Astrocyte (in vitro differentiated cells and primary cell): ENCODE measurements around the gene KBTBD4. TPM values are rescaled to one million over a fixed set of nuclear protein-coding genes. Genes with fewer than 3 reads are reported as not detected.

Experiments
- DNase-seq: peaks from one replicate; pipeline ENCODE4 v3.0.0-alpha.2; 2010; ENCODE audit warnings: low read depth
- FAIRE-seq: peaks from 2 replicates; lab custom pipeline; 2011; peaks lifted over from hg19 to GRCh38; lab: Jason Lieb, UNC
- H2AFZ ChIP-seq: 2 replicates; pipeline ENCODE4 v1.6.0; 2012; ENCODE audit warnings: low read depth, low read length, inconsistent platforms
- H3K27ac ChIP-seq: 2 replicates; pipeline ENCODE4 v1.5.1; 2011; ENCODE audit warnings: low read depth, low read length, inconsistent platforms
- H3K27me3 ChIP-seq: 2 replicates; pipeline ENCODE4 v1.6.0; 2011; ENCODE audit warnings: low read length, inconsistent platforms; ENCODE audit not compliant: insufficient read depth
- H3K36me3 ChIP-seq: 2 replicates; pipeline ENCODE4 v1.5.1; 2011; ENCODE audit warnings: low read length, inconsistent platforms; ENCODE audit not compliant: insufficient read depth
- H3K4me1 ChIP-seq: 2 replicates; pipeline ENCODE4 v1.5.1; 2011; ENCODE audit warnings: low read length, inconsistent platforms; ENCODE audit not compliant: insufficient read depth
- H3K4me2 ChIP-seq: 2 replicates; pipeline ENCODE4 v1.6.0; 2012; ENCODE audit warnings: low read length, inconsistent platforms
- H3K4me3 ChIP-seq: 2 replicates; pipeline ENCODE4 v1.5.1; 2011; ENCODE audit warnings: low read depth, mild to moderate bottlenecking, low read length, inconsistent platforms; ENCODE audit not compliant: insufficient read depth
- H3K79me2 ChIP-seq: 2 replicates; pipeline ENCODE4 v1.6.0; 2012; ENCODE audit warnings: mild to moderate bottlenecking, low read length, inconsistent platforms; ENCODE audit not compliant: insufficient read depth
- H3K9ac ChIP-seq: 2 replicates; pipeline ENCODE4 v1.6.0; 2012; ENCODE audit warnings: mild to moderate bottlenecking, low read length, inconsistent platforms
- H3K9me3 ChIP-seq: 2 replicates; pipeline ENCODE4 v1.5.1; 2012; ENCODE audit warnings: low read depth, mild to moderate bottlenecking, low read length, inconsistent platforms; ENCODE audit not compliant: insufficient read depth
- H4K20me1 ChIP-seq: 2 replicates; pipeline ENCODE4 v1.6.0; 2012; ENCODE audit warnings: low read length, inconsistent platforms; ENCODE audit not compliant: insufficient read depth
- H3K27ac Mint-ChIP-seq: one replicate; pipeline ENCODE4 v1.8.0; 2021; ENCODE audit warnings: mild to moderate bottlenecking, mixed read lengths; ENCODE audit not compliant: unreplicated experiment
- H3K27me3 Mint-ChIP-seq: one replicate; pipeline ENCODE4 v1.8.0; 2021; ENCODE audit warnings: low read depth, mixed read lengths; ENCODE audit not compliant: unreplicated experiment
- H3K36me3 Mint-ChIP-seq: one replicate; pipeline ENCODE4 v1.8.0; 2021; ENCODE audit warnings: low read depth, mixed read lengths; ENCODE audit not compliant: unreplicated experiment
- H3K4me1 Mint-ChIP-seq: one replicate; pipeline ENCODE4 v1.8.0; 2021; ENCODE audit warnings: low read depth, mixed read lengths; ENCODE audit not compliant: unreplicated experiment
- H3K4me3 Mint-ChIP-seq: one replicate; pipeline ENCODE4 v1.8.0; 2021; ENCODE audit warnings: mild to moderate bottlenecking, moderate library complexity, mixed read lengths; ENCODE audit not compliant: unreplicated experiment
- H3K9me3 Mint-ChIP-seq: one replicate; pipeline ENCODE4 v1.8.0; 2021; ENCODE audit warnings: mild to moderate bottlenecking, mixed read lengths; ENCODE audit not compliant: unreplicated experiment
- EZH2 ChIP-seq: IDR thresholded peaks from 2 replicates; pipeline ENCODE4 v1.6.1; 2012; ENCODE audit warnings: mild to moderate bottlenecking, low read length, inconsistent platforms; ENCODE audit not compliant: insufficient read depth
- total RNA-seq: library from RNA; stranded (reverse); gene quantifications from 2 replicates; pipeline ENCODE4 v1.2.1, GENCODE V29; 2021
- TF ChIP-seq, protein P1 (sequence below): IDR thresholded peaks from 2 replicates; pipeline ENCODE4 v1.5.1; 2011; ENCODE audit warnings: low read depth, mild to moderate bottlenecking, inconsistent platforms, low read length, moderate library complexity; ENCODE audit not compliant: insufficient read depth

KBTBD4 gene
- total RNA-seq, 1 donor from 2014 or later = 11.9 TPM

DNA sequence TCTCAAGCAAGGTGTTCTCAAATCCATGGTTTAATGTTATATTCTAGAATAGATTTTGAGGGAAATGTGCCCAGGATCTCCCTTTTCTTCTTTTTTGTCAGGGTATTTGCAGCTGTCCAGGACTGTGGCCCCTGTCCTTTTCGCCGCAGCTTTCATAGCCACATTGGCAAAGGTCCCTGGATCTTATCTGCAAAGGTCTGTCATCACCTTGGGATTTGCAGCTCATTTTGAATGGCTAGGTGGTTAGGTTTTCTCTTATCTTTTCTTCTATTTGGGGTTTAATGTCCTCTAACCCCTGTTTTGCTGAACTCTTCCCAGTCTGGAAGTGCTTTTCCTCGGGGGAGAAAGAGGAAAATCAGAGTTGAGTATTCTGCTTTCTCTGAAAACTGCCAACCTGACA lies 27.2 kb upstream of the KBTBD4 start:
- Histone ChIP-seq H3K9ac (no peak overlapping the region), H3K79me2 (no peaks in the 10 kb centered on the region), H3K27me3 (no peaks in the 10 kb centered on the region), H3K27ac (no peak overlapping the region), H2AFZ (no peak overlapping the region), H3K4me2 (no peak overlapping the region), H3K4me1 (peaks cover 20% of the 10 kb centered on the region), H3K9me3 (no peaks in the 10 kb centered on the region), H3K4me3 (no peak overlapping the region), H3K36me3 (no peaks in the 10 kb centered on the region), H4K20me1 (no peaks in the 10 kb centered on the region)
- Mint-ChIP-seq H3K36me3 (peaks cover under 1% of the 10 kb centered on the region), H3K27me3 (no peaks in the 10 kb centered on the region), H3K27ac (no peak overlapping the region), H3K4me3 (no peak overlapping the region), H3K4me1 (peaks cover 24% of the 10 kb centered on the region), H3K9me3 (no peaks in the 10 kb centered on the region)
- FAIRE-seq (no peak), DNase-seq (no peak)
- TF ChIP-seq, protein P1, sequence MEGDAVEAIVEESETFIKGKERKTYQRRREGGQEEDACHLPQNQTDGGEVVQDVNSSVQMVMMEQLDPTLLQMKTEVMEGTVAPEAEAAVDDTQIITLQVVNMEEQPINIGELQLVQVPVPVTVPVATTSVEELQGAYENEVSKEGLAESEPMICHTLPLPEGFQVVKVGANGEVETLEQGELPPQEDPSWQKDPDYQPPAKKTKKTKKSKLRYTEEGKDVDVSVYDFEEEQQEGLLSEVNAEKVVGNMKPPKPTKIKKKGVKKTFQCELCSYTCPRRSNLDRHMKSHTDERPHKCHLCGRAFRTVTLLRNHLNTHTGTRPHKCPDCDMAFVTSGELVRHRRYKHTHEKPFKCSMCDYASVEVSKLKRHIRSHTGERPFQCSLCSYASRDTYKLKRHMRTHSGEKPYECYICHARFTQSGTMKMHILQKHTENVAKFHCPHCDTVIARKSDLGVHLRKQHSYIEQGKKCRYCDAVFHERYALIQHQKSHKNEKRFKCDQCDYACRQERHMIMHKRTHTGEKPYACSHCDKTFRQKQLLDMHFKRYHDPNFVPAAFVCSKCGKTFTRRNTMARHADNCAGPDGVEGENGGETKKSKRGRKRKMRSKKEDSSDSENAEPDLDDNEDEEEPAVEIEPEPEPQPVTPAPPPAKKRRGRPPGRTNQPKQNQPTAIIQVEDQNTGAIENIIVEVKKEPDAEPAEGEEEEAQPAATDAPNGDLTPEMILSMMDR = no peak
- no peak for TF ChIP-seq EZH2

DNA sequence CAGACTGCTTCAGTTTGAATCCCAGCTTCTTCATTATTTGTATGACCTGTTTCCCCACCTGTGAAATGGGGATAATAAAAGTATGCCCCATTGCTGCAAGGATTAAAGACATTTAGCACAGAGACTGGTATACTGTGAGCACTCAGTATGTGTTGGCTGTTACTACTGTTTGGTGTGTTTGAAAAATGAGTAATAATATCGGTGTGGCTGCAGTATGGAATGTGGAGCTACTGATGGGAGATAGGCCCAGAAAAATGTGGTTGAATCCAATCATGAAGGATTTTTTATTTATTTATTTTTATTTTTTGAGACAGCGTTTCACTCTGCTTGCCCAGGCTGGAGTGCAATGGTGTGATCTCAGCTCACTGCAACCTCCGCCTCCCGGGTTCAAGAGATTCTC lies 24.5 kb upstream of the KBTBD4 start:
- FAIRE-seq = no peak
- TF ChIP-seq EZH2 = no peak
- no peak overlapping the region for H3K4me3 ChIP-seq

DNA sequence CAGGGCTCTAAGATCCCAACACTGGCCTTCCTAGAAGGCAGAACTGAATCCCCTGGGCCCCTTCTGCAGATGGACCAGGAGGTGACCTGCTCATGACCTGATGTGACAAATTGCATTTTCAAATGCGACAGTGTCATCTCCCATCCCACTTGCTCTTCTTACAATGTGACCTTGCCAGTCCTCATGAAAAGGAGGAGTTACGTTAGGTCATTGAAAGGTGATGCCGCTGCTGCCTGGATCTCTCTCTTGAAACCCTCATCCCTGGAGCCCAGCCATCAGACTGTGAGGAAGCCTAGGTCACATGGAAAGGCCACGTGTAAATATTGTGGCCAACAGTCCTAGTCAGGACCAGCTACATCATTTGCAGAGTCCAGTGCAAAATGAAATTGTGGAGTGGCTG lies 21.1 kb upstream of the KBTBD4 start:
- Histone ChIP-seq H2AFZ (no peak overlapping the region), H3K4me1 (no peaks in the 10 kb centered on the region), H3K27ac (no peak overlapping the region), H3K9me3 (no peaks in the 10 kb centered on the region), H3K4me3 (no peak overlapping the region), H3K4me2 (no peak overlapping the region), H3K79me2 (no peaks in the 10 kb centered on the region), H3K27me3 (peaks cover 7% of the 10 kb centered on the region), H3K9ac (no peak overlapping the region), H3K36me3 (no peaks in the 10 kb centered on the region), H4K20me1 (no peaks in the 10 kb centered on the region)
- DNase-seq (no peak), FAIRE-seq (no peak)
- Mint-ChIP-seq H3K4me1 (no peaks in the 10 kb centered on the region), H3K4me3 (no peak overlapping the region), H3K36me3 (no peaks in the 10 kb centered on the region), H3K27me3 (peaks cover 14% of the 10 kb centered on the region), H3K27ac (no peak overlapping the region), H3K9me3 (no peaks in the 10 kb centered on the region)
- TF ChIP-seq, protein P1 = no peak
- no peak for TF ChIP-seq EZH2

More for the DNA sequence above, 24.5 kb upstream of the KBTBD4 start:
- no peaks in the 10 kb centered on the region for H4K20me1 ChIP-seq
- H3K27ac Mint-ChIP-seq = no peak overlapping the region
- peaks cover 19% of the 10 kb centered on the region for H3K4me1 ChIP-seq
- no peaks in the 10 kb centered on the region for H3K9me3 ChIP-seq
- H3K27ac ChIP-seq = no peak overlapping the region
- H3K27me3 ChIP-seq = no peaks in the 10 kb centered on the region
- H3K36me3 ChIP-seq = no peaks in the 10 kb centered on the region
- no peaks in the 10 kb centered on the region for H3K36me3 Mint-ChIP-seq
- H3K4me1 Mint-ChIP-seq = peaks cover 23% of the 10 kb centered on the region
- no peak overlapping the region for H3K4me3 Mint-ChIP-seq
- peaks cover 4% of the 10 kb centered on the region for H3K27me3 Mint-ChIP-seq
- no peaks in the 10 kb centered on the region for H3K9me3 Mint-ChIP-seq
- DNase-seq = peak; percentile 49
- H3K4me2 ChIP-seq = no peak overlapping the region
- no peak overlapping the region for H3K9ac ChIP-seq
- no peaks in the 10 kb centered on the region for H3K79me2 ChIP-seq
- no peak overlapping the region for H2AFZ ChIP-seq
